Ovary (tissue), 10 donors: ENCODE results near the gene PRPF40B. TPM values are rescaled to one million over a fixed set of nuclear protein-coding genes. Genes with fewer than 3 reads are reported as not detected.

Source experiments
- DNase-seq, 5 donors: peaks; one replicate each; pipeline ENCODE4 v3.0.0-alpha.2; 2019 to 2020
- H3K27ac ChIP-seq, 2 donors: fragments of 200-600 bp; one replicate each; pipeline versions ENCODE4 v1.5.1 to v1.8.0; 2019 to 2022
- H3K27me3 ChIP-seq: fragments of 200-600 bp; one replicate; pipeline ENCODE4 v1.8.0; 2022
- H3K36me3 ChIP-seq: fragments of 200-600 bp; sonication (generic); one replicate; pipeline ENCODE4 v1.5.1; 2019
- H3K4me1 ChIP-seq: one replicate; pipeline ENCODE4 v1.8.1; 2013; ENCODE audit warnings: mild to moderate bottlenecking, moderate library complexity; ENCODE audit not compliant: insufficient read depth
- H3K4me3 ChIP-seq: fragments of 200-600 bp; sonication (generic); one replicate; pipeline ENCODE4 v1.5.1; 2017
- H3K9me3 ChIP-seq, 2 donors: fragments of 200-600 bp in 1 of 2; sonication (generic) in 1 of 2; one replicate each; pipeline versions ENCODE4 v1.5.1 to v1.8.1; 2013 to 2019; ENCODE audit warnings: mild to moderate bottlenecking in 1 of 2, moderate library complexity in 1 of 2
- CTCF ChIP-seq, 3 donors: fragments of 450-650 bp in 2 of 3; fragments of 200-600 bp in 1 of 3; IDR thresholded peaks; one replicate each; pipeline versions ENCODE4 v1.5.1 to v1.8.0; 2016 to 2022; ENCODE audit warnings: antibody characterized with exemption in 3 of 3, mild to moderate bottlenecking in 1 of 3
- EP300 ChIP-seq: sonication (generic); formaldehyde crosslinking; IDR thresholded peaks from one replicate; pipeline ENCODE4 v1.6.1; 2017; ENCODE audit warnings: antibody characterized with exemption
- POLR2A ChIP-seq: fragments of 450-650 bp; IDR thresholded peaks from one replicate; pipeline ENCODE4 v1.6.1; 2017; ENCODE audit warnings: antibody characterized with exemption, mild to moderate bottlenecking, moderate library complexity
- WGBS, 3 donors: extraction: QIAGEN DNeasy Blood & Tissue Kit in 1 of 3; methylation state at CpG; one replicate each; pipeline versions ENCODE4 v1.1.5 to v1.1.7; 2013 to 2017; 5-methylcytosine and 5-hydroxymethylcytosine counted together
- intact Hi-C, 4 donors: fragments of 100-400 bp; cut with DNase I; formaldehyde crosslinking; loops; one replicate each; pipeline versions ENCODE4 v1.11.0 to v1.15.1; 2022 to 2023
- long read RNA-seq, 3 donors: library from polyadenylated mRNA in 2 of 3; unstranded in 2 of 3; transcript quantifications; one replicate each; pipeline ENCODE4 v2.0.0 and lab custom pipeline, GENCODE V29; 2021 to 2026
- polyA plus RNA-seq, 2 donors: library from polyadenylated mRNA; stranded (reverse); fragments of 200-250 nt in 1 of 2; fragments of 350-450 nt in 1 of 2; fragmentation: Illumina TruSeq in 1 of 2; extraction: RNeasy Lipid Tissue Mini Kit (QIAGEN cat#74804) in 1 of 2; gene quantifications; one replicate each; pipeline ENCODE4 v1.2.3, GENCODE V29; 2013 to 2014
- total RNA-seq, 7 donors: library from RNA; depleted of rRNA in 2 of 7; stranded (reverse); fragments of >200 nt in 2 of 7; fragmentation: NEBNext Ultra II Directional in 3 of 7; extraction: Animal tissue kit (Norgen Biotek cat#: 25700) in 3 of 7; gene quantifications; one replicate each; pipeline versions ENCODE4 v1.1.0 to v1.2.4, GENCODE V29; 2016 to 2023
- donor health status: DM: no; HTN: no; CAD: no; lungs with moderate emphysema.
- donor health status: DM: no; HTN: no; CAD: no.
- donor health status: Bipolar disorder and iron deficiency.
- donor health status: DM: yes; HTN: yes; CAD: no.
- donor health status: DM: no; HTN: no; CAD: no.
- donor health status: DM: yes; HTN: yes; CAD: no.

The PRPF40B gene
- total RNA-seq (10 to 100 TPM; 29.8 to 72.6 (median 43.3) TPM), polyA plus RNA-seq (10 to 100 TPM; 13.4 to 31.4 TPM)
- long read RNA-seq, donor 1, partial matches to known transcripts = 38 of 401 reads
- long read RNA-seq, donor 1, other reads (novel, unspliced or antisense) = 361 of 401 reads
- long read RNA-seq, donor 2, partial matches to known transcripts = 0 of 5 reads
- long read RNA-seq, donor 2, other reads (novel, unspliced or antisense) = 5 of 5 reads
- long read RNA-seq, donor 3, partial matches to known transcripts = 15 of 235 reads
- long read RNA-seq, donor 3, other reads (novel, unspliced or antisense) = 216 of 235 reads

GRCh38 chr12:49623142-49623904, at the start of gene PRPF40B:
Gene PRPF40B (plus strand): TSS chr12:49623561. CDS start chr12:49623591, 30 bp downstream.
- H3K9me3 ChIP-seq = no peaks in the 10 kb centered on the region
- H3K4me3 ChIP-seq = peak within 1 kb of the TSS; percentile 58
- peak; percentile 70 for TF ChIP-seq POLR2A
- TF ChIP-seq EP300 = no peak
- peak; percentile 15 to 57 (median 39) for TF ChIP-seq CTCF (IDR thresholded peaks at IDR 0.05)
- H3K36me3 ChIP-seq = no peaks in the 10 kb centered on the region
- 1 to 4% (median 2%) methylated on average over 30 to 76 of the region's 76 CpGs for WGBS, 3 donors
- peaks cover 13% of the 10 kb centered on the region for H3K4me1 ChIP-seq
- intact Hi-C loops = no loop called here
- peak; percentile 88 to 93 (median 92) for DNase-seq
- H3K27ac ChIP-seq = peak within 1 kb of the TSS; percentile 84 to 94
- H3K27me3 ChIP-seq = no peaks in the 10 kb centered on the region

GRCh38 chr12:49577589-49578315, 45.6 kb upstream of the PRPF40B start:
- intact Hi-C loops = no loop called here
- WGBS, 3 donors = 70 to 78% (median 73%) methylated on average over 9 of the region's 9 CpGs
- Histone ChIP-seq H3K27me3 (no peaks in the 10 kb centered on the region), H3K9me3 (no peaks in the 10 kb centered on the region), H3K27ac (no peak overlapping the region), H3K4me1 (peaks cover 5% of the 10 kb centered on the region), H3K36me3 (no peaks in the 10 kb centered on the region), H3K4me3 (no peak overlapping the region)
- no peak for DNase-seq
- TF ChIP-seq POLR2A = no peak
- no peak for TF ChIP-seq EP300
- no peak for TF ChIP-seq CTCF (IDR thresholded peaks at IDR 0.05)

GRCh38 chr12:49578471-49579112, 44.8 kb upstream of the PRPF40B start:
- DNase-seq = no peak
- Histone ChIP-seq H3K9me3 (no peaks in the 10 kb centered on the region), H3K4me3 (no peak overlapping the region), H3K27me3 (no peaks in the 10 kb centered on the region), H3K27ac (no peak overlapping the region), H3K36me3 (no peaks in the 10 kb centered on the region), H3K4me1 (peaks cover 8% of the 10 kb centered on the region)
- WGBS, 3 donors = 87 to 88% (median 88%) methylated on average over 13 of the region's 13 CpGs
- intact Hi-C loops = no loop called here
- TF ChIP-seq EP300 (no peak), POLR2A (no peak), CTCF (IDR thresholded peaks at IDR 0.05) (no peak)
